Coronary artery (tissue), 2 donors: Measurements from ENCODE around the gene NANP.
"Not testable (repeated sequence)": the region's sequence is repeated elsewhere in the genome, so short reads cannot be mapped to it uniquely, and the experiment has no call there.

ENCODE experiments used
- DNase-seq: peaks from one replicate; pipeline ENCODE4 v3.0.0-alpha.2; 2017; ENCODE audit warnings: low spot score
- H3K27ac ChIP-seq, 2 donors: fragments of 200-600 bp; sonication (generic); one replicate each; pipeline ENCODE4 v1.5.1; 2016 to 2019
- H3K4me3 ChIP-seq: fragments of 200-600 bp; sonication (generic); 2 replicates; pipeline ENCODE4 v1.5.1; 2016; ENCODE audit warnings: mild to moderate bottlenecking, moderate library complexity
- CTCF ChIP-seq: fragments of 200-600 bp; sonication (generic); IDR thresholded peaks from one replicate; pipeline ENCODE4 v1.5.1; 2019; ENCODE audit warnings: antibody characterized with exemption

The NANP gene, protein sequence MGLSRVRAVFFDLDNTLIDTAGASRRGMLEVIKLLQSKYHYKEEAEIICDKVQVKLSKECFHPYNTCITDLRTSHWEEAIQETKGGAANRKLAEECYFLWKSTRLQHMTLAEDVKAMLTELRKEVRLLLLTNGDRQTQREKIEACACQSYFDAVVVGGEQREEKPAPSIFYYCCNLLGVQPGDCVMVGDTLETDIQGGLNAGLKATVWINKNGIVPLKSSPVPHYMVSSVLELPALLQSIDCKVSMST

GRCh38 chr20:25623736-25624499, at the start of gene NANP:
TSS of gene NANP (minus strand) at chr20:25624014. CDS start at chr20:25623948, 66 bp downstream.
- TF ChIP-seq CTCF: no peak
- DNase-seq: peak; percentile 98
- peak within 1 kb of the TSS; percentile 88 to 91 for H3K27ac ChIP-seq
- peak within 1 kb of the TSS; percentile 96 for H3K4me3 ChIP-seq

DNA sequence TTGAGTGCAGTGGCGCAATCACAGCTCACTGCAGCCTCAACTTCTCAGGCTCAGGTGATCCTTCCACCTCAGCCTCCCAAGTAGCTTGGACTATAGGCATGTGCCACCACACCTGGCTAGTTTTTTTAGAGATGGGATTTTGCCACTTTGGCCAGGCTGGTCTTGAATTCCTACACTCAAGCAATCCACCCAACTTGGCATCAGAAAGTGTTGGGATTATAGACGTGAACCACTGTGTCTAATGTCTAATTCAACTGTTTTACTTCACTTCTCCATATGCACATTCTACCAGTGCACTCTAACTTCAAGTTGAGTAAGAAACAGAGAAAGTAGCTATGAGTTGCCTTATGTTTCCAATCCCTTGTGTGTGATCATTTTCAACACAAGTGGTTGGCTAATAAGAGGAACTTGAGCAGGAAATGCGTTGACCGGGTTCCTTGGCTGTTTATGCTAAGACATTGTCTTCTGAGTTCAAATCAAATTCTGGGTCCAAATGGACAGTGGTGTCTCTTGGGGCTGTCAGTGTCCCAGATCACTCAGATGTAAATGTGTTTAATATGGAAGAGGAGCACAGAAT, 48.9 kb upstream of the NANP start:
- Histone ChIP-seq H3K27ac (no peak overlapping the region), H3K4me3 (no peak overlapping the region)
- TF ChIP-seq CTCF: no peak
- no peak for DNase-seq

GRCh38 chr20:25669826-25670422, 46.1 kb upstream of the NANP start:
- DNase-seq: no peak
- no peak for TF ChIP-seq CTCF
- Histone ChIP-seq H3K4me3 (no peak overlapping the region), H3K27ac (no peak overlapping the region)

DNA sequence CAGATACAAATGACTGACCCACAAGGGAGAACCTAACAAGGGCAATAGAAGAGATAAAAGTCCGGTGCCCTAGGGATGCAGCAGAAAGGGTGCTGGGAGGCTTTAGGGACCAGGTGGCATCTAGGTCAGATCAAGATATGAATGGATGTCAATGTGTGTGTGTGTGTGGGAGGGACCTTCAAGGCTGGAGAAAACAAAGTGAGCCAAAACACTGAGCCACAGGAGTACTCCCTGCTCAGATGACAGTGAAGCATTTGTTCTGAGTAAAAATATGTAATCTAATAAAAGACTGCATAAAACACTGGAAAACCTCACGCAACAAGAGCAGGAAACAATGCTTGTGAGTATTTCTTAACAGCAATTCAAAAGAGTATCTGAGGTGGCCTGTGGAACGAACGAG, 44.6 kb upstream of the NANP start:
- H3K27ac ChIP-seq: no peak overlapping the region
- TF ChIP-seq CTCF: no peak
- H3K4me3 ChIP-seq: no peak overlapping the region
- no peak for DNase-seq

GRCh38 chr20:25659999-25660398, 36.2 kb upstream of the NANP start:
- Histone ChIP-seq H3K4me3 (no peak overlapping the region), H3K27ac (no peak overlapping the region)
- TF ChIP-seq CTCF: no peak
- DNase-seq: no peak

GRCh38 chr20:25654487-25654886, 30.7 kb upstream of the NANP start:
- H3K27ac ChIP-seq: no peak overlapping the region
- H3K4me3 ChIP-seq: no peak overlapping the region
- DNase-seq: no peak
- TF ChIP-seq CTCF: no peak

DNA sequence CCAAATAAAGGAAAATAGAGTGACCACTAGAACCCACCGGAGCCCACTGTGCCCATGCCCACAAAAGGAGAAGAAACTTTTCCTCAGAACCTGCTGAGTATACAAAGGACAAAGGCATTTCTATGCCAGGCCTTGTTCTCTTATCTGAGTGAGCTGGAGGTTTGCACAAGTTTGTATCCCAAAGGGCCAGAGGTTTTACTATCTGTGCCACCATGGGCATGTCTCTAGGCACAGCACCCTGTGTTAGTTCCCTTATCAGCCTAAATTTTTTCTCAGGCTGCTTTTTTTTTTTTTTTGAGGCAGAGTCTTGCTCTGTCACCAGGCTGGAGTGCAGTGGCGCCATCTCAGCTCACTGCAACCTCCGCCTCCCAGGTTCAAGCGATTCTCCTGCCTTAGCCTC, 29.1 kb upstream of the NANP start:
- DNase-seq, H3K27ac ChIP-seq, H3K4me3 ChIP-seq: not testable (repeated sequence)
